ENCODE data around the gene SEPTIN5. TPM values are rescaled to one million over a fixed set of nuclear protein-coding genes. Genes with fewer than 3 reads are reported as not detected.

The SEPTIN5 gene
- total and polyA plus RNA-seq, 2 experiments from 2014 or later, result 4.3 to 17.2 TPM

DNA sequence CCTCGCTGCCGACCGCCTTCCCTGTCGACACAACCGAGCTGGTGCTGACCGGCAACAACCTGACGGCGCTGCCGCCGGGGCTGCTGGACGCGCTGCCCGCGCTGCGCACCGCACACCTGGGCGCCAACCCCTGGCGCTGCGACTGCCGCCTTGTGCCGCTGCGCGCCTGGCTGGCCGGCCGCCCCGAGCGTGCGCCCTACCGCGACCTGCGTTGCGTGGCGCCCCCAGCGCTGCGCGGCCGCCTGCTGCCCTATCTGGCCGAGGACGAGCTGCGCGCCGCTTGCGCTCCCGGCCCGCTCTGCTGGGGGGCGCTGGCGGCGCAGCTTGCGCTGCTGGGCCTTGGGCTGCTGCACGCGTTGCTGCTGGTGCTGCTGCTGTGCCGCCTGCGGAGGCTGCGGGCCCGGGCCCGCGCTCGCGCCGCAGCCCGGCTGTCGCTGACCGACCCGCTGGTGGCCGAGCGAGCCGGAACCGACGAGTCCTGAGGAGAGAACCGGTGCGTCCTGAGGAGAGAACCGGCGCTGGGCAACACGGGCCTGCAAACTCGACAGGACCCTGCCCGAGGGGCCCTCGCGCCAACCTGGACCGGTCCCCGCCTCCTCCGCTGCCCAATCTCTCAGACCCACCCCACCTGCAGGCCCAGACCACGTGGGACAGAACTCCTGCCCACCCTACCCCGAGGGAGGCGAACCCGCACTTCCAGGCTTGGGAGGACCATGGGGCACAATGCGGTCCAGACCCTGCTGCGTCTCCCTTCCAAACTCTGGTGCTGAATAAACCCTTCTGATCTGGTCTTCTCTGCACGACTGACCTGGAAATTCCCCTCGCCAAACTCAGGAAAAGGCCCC, 9.9 kb downstream of the SEPTIN5 start:
- Histone ChIP-seq H3K79me2 (replicated peaks; ENCODE audit: insufficient read depth) (no peaks in the 10 kb centered on the region), H3K27ac (ENCODE audit: low read depth) (no peak overlapping the region), H3K4me3 (peak overlapping the region; percentile 59), H3K4me1 (ENCODE audit: insufficient read depth) (peaks cover 5% of the 10 kb centered on the region; the same call in 1 of the 2 replicates), H2AFZ (peak overlapping the region; percentile 76; the same call in 1 of the 2 replicates), H3K9me2 (ENCODE audit: insufficient read depth) (no peaks in the 10 kb centered on the region), H4K20me1 (replicated peaks; ENCODE audit: insufficient read depth) (peaks cover 7% of the 10 kb centered on the region), H3F3A (replicated peaks; ENCODE audit: low read depth) (0 out of 2 replicates have a peak, but pooled peaks cover 7% of the 10 kb centered on the region), H3K27me3 (ENCODE audit: insufficient read depth) (peaks cover 82% of the 10 kb centered on the region), H3K36me3 (ENCODE audit: insufficient read depth) (no peaks in the 10 kb centered on the region), H3K4me2 (peak overlapping the region; percentile 88)
- peak; percentile 82 for DNase-seq (ENCODE audit: low spot score)
- Mint-ChIP-seq H3K27me3 (ENCODE audit: insufficient read depth, low read depth, poor library complexity) (peaks cover 95% of the 10 kb centered on the region), H3K4me3 (peak overlapping the region; percentile 58), H3K27ac (no peak overlapping the region), H3K36me3 (ENCODE audit: low read depth) (peaks cover 13% of the 10 kb centered on the region), H3K4me1 (peaks cover 22% of the 10 kb centered on the region), H3K9me3 (peaks cover 16% of the 10 kb centered on the region)
- peak; percentile 70 for TF ChIP-seq EZH2 (IDR thresholded peaks at IDR 0.05; ENCODE audit: low read depth, unreplicated experiment)
- TF ChIP-seq CREB1 (CRISPR knock-in tag; IDR thresholded peaks at IDR 0.05; ENCODE audit: low read depth), result no peak
- TF ChIP-seq, protein P1, sequence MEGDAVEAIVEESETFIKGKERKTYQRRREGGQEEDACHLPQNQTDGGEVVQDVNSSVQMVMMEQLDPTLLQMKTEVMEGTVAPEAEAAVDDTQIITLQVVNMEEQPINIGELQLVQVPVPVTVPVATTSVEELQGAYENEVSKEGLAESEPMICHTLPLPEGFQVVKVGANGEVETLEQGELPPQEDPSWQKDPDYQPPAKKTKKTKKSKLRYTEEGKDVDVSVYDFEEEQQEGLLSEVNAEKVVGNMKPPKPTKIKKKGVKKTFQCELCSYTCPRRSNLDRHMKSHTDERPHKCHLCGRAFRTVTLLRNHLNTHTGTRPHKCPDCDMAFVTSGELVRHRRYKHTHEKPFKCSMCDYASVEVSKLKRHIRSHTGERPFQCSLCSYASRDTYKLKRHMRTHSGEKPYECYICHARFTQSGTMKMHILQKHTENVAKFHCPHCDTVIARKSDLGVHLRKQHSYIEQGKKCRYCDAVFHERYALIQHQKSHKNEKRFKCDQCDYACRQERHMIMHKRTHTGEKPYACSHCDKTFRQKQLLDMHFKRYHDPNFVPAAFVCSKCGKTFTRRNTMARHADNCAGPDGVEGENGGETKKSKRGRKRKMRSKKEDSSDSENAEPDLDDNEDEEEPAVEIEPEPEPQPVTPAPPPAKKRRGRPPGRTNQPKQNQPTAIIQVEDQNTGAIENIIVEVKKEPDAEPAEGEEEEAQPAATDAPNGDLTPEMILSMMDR (conservative IDR thresholded peaks at IDR 0.05; ENCODE audit: low read depth in 2 of 2), result peak; percentile 18 to 66; a peak in 2 of 4 replicates
- ATAC-seq, result peak; percentile 55

DNA sequence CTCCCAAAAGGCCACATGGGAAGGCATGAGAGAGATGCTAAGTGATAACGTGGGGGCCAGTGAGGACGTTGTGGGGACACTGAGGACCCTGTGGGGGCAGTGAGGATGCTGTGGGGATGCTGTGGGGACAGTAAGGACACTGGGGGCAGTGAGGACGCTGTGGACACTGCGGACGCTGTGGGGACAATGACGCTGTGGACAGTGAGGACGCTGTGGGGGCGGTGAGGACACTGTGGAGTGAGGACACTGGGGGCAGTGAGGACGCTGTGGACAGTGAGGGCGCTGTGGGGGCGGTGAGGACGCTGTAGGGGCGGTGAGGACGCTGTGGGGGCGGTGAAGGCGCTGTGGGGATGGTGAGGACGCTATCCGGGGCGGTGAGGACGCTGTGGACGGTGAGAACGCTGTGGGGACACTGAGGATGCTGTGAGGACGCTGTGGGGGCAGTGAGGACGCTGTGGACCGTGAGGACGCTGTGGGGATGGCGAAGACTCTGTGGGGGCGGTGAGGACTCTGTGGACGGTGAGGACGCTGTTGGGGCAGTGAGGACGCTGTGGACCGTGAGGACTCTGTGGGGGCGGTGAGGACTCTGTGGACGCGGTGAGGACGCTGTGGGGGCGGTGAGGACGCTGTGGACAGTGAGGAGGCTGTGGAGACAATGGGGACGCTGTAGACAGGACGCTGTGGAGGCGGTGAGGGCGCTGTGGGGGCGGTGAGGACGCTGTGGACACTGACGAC, 10.8 kb downstream of the SEPTIN5 start:
- peaks cover 74% of the 10 kb centered on the region for H3K27me3 ChIP-seq (ENCODE audit: insufficient read depth)
- peaks cover 5% of the 10 kb centered on the region; the same call in 1 of the 2 replicates for H3K4me1 ChIP-seq (ENCODE audit: insufficient read depth)
- H2AFZ ChIP-seq, result no peak overlapping the region
- H3K4me1 Mint-ChIP-seq, result peaks cover 22% of the 10 kb centered on the region
- H3K27me3 Mint-ChIP-seq (ENCODE audit: insufficient read depth, low read depth, poor library complexity), result peaks cover 93% of the 10 kb centered on the region
- peaks cover 7% of the 10 kb centered on the region for H4K20me1 ChIP-seq (replicated peaks; ENCODE audit: insufficient read depth)
- peaks cover 16% of the 10 kb centered on the region for H3K9me3 Mint-ChIP-seq
- H3K4me3 Mint-ChIP-seq, result peak overlapping the region; percentile 58
- no peak for DNase-seq (ENCODE audit: low spot score)
- H3K9me2 ChIP-seq (ENCODE audit: insufficient read depth), result no peaks in the 10 kb centered on the region
- peak overlapping the region; percentile 88; the same call in 1 of the 2 replicates for H3K4me2 ChIP-seq
- no peak overlapping the region for H3K27ac ChIP-seq (ENCODE audit: low read depth)
- no peak overlapping the region for H3K27ac Mint-ChIP-seq
- ATAC-seq, result no peak
- H3K79me2 ChIP-seq (replicated peaks; ENCODE audit: insufficient read depth), result no peaks in the 10 kb centered on the region
- H3K36me3 Mint-ChIP-seq (ENCODE audit: low read depth), result peaks cover 9% of the 10 kb centered on the region
- peak overlapping the region; percentile 59 for H3K4me3 ChIP-seq
- H3F3A ChIP-seq (replicated peaks; ENCODE audit: low read depth), result 0 out of 2 replicates have a peak, but pooled peaks cover 7% of the 10 kb centered on the region
- no peaks in the 10 kb centered on the region for H3K36me3 ChIP-seq (ENCODE audit: insufficient read depth)
- TF ChIP-seq, protein P1 (conservative IDR thresholded peaks at IDR 0.05; ENCODE audit: low read depth in 2 of 2), result no peak
- TF ChIP-seq ZNF114 (CRISPR knock-in tag; IDR thresholded peaks at IDR 0.05) (no peak), ZNF331 (CRISPR knock-in tag; IDR thresholded peaks at IDR 0.05; ENCODE audit: low read depth) (no peak), STAT1 (IDR thresholded peaks at IDR 0.05; ENCODE audit: unreplicated experiment) (no peak), JUNB (IDR thresholded peaks at IDR 0.05; ENCODE audit: unreplicated experiment) (no peak), POLR2AphosphoS5 (IDR thresholded peaks at IDR 0.05; ENCODE audit: low read depth) (no peak), EZH2phosphoT487 (IDR thresholded peaks at IDR 0.05; ENCODE audit: unreplicated experiment) (no peak), NANOG (IDR thresholded peaks at IDR 0.05; ENCODE audit: borderline replicate concordance) (no peak), EZH2 (IDR thresholded peaks at IDR 0.05; ENCODE audit: low read depth, unreplicated experiment) (no peak), CREB1 (CRISPR knock-in tag; IDR thresholded peaks at IDR 0.05; ENCODE audit: low read depth) (no peak)
- TF ChIP-seq, protein P2, sequence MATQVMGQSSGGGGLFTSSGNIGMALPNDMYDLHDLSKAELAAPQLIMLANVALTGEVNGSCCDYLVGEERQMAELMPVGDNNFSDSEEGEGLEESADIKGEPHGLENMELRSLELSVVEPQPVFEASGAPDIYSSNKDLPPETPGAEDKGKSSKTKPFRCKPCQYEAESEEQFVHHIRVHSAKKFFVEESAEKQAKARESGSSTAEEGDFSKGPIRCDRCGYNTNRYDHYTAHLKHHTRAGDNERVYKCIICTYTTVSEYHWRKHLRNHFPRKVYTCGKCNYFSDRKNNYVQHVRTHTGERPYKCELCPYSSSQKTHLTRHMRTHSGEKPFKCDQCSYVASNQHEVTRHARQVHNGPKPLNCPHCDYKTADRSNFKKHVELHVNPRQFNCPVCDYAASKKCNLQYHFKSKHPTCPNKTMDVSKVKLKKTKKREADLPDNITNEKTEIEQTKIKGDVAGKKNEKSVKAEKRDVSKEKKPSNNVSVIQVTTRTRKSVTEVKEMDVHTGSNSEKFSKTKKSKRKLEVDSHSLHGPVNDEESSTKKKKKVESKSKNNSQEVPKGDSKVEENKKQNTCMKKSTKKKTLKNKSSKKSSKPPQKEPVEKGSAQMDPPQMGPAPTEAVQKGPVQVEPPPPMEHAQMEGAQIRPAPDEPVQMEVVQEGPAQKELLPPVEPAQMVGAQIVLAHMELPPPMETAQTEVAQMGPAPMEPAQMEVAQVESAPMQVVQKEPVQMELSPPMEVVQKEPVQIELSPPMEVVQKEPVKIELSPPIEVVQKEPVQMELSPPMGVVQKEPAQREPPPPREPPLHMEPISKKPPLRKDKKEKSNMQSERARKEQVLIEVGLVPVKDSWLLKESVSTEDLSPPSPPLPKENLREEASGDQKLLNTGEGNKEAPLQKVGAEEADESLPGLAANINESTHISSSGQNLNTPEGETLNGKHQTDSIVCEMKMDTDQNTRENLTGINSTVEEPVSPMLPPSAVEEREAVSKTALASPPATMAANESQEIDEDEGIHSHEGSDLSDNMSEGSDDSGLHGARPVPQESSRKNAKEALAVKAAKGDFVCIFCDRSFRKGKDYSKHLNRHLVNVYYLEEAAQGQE (IDR thresholded peaks at IDR 0.05; ENCODE audit: unreplicated experiment), result no peak
- TF ChIP-seq, protein P3, sequence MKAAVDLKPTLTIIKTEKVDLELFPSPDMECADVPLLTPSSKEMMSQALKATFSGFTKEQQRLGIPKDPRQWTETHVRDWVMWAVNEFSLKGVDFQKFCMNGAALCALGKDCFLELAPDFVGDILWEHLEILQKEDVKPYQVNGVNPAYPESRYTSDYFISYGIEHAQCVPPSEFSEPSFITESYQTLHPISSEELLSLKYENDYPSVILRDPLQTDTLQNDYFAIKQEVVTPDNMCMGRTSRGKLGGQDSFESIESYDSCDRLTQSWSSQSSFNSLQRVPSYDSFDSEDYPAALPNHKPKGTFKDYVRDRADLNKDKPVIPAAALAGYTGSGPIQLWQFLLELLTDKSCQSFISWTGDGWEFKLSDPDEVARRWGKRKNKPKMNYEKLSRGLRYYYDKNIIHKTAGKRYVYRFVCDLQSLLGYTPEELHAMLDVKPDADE (IDR thresholded peaks at IDR 0.05), result no peak
